ENCODE measurements around the gene FAF2.

Gene FAF2

DNA sequence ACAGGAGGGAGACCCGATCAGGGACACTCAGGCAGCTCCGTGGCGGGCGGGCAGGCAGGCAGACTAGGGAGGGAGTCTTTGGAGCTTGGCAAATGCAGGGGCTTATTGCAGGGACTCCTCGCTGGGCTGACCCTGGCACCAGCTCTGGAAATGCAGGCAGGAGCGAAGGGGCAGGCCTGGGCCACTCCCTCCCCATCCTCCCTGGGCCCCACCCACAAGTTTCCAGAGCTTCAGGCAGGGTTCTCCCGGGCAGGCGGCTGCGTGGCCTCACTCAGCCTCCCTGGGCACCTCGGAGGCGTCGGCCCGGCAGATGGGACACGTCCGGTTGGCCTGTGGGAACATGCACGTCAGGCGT, 80.6 kb downstream of the FAF2 start:
- TF ChIP-seq TAF1 (IDR thresholded peaks at IDR 0.05; ENCODE audit: borderline replicate concordance, low read depth, low read length) (no peak), POLR2A (IDR thresholded peaks at IDR 0.05; ENCODE audit: low read depth, low read length) (no peak), POLR2AphosphoS5 (IDR thresholded peaks at IDR 0.05; ENCODE audit: low read depth, low read length) (no peak)
- FAIRE-seq = no peak
- DNase-seq (ENCODE audit: insufficient read length) = no peak

- TF ChIP-seq POLR2A (IDR thresholded peaks at IDR 0.05; ENCODE audit: low read depth, low read length) (no peak), POLR2AphosphoS5 (IDR thresholded peaks at IDR 0.05; ENCODE audit: low read depth, low read length) (no peak), TAF1 (IDR thresholded peaks at IDR 0.05; ENCODE audit: borderline replicate concordance, low read depth, low read length) (no peak)
- DNase-seq (ENCODE audit: insufficient read length) = no peak
- FAIRE-seq = no peak
Measured at GRCh38 chr5:176529116-176529740, 81.0 kb downstream of the FAF2 start.

- DNase-seq (ENCODE audit: insufficient read length) = peak; percentile 53
- no peak for FAIRE-seq
- TF ChIP-seq POLR2A (IDR thresholded peaks at IDR 0.05; ENCODE audit: low read depth, low read length) = no peak
- no peak for TF ChIP-seq POLR2AphosphoS5 (IDR thresholded peaks at IDR 0.05; ENCODE audit: low read depth, low read length)
- TF ChIP-seq TAF1 (IDR thresholded peaks at IDR 0.05; ENCODE audit: borderline replicate concordance, low read depth, low read length) = no peak
Measured at GRCh38 chr5:176529741-176530141, 81.6 kb downstream of the FAF2 start.

DNA sequence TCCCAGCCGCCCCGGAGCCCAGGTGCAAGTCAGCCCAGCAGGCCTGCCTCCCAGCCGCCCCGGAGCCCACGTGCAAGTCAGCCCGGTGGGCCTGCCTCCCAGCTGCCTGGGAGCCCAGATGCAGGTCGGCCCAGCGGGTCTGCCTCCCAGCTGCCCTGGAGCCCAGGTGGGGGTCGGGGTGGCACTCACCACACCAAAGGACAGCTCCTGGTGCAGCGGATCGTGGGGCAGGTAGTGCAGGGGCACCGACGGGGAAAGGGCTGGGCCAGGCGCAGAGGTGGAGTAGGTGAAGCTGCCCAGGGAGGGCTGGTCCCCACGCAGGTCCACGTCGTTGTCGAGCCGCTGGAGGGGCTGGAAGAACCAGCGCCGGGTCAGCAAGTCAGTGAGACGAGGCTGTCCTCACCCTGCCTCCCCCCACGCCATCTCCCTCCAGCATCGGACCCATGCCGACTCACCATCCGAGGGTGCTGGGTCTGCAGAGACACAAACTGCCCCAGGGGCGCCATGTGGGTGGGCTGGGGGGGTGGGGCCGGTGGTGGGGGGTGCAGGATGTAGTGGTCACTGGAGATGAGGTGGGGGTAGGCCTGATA, 82.3 kb downstream of the FAF2 start:
- TF ChIP-seq TAF1 (IDR thresholded peaks at IDR 0.05; ENCODE audit: borderline replicate concordance, low read depth, low read length) = no peak
- TF ChIP-seq POLR2AphosphoS5 (IDR thresholded peaks at IDR 0.05; ENCODE audit: low read depth, low read length) = no peak
- TF ChIP-seq POLR2A (IDR thresholded peaks at IDR 0.05; ENCODE audit: low read depth, low read length) = no peak
- FAIRE-seq (no peak), DNase-seq (ENCODE audit: insufficient read length) (no peak)

DNA sequence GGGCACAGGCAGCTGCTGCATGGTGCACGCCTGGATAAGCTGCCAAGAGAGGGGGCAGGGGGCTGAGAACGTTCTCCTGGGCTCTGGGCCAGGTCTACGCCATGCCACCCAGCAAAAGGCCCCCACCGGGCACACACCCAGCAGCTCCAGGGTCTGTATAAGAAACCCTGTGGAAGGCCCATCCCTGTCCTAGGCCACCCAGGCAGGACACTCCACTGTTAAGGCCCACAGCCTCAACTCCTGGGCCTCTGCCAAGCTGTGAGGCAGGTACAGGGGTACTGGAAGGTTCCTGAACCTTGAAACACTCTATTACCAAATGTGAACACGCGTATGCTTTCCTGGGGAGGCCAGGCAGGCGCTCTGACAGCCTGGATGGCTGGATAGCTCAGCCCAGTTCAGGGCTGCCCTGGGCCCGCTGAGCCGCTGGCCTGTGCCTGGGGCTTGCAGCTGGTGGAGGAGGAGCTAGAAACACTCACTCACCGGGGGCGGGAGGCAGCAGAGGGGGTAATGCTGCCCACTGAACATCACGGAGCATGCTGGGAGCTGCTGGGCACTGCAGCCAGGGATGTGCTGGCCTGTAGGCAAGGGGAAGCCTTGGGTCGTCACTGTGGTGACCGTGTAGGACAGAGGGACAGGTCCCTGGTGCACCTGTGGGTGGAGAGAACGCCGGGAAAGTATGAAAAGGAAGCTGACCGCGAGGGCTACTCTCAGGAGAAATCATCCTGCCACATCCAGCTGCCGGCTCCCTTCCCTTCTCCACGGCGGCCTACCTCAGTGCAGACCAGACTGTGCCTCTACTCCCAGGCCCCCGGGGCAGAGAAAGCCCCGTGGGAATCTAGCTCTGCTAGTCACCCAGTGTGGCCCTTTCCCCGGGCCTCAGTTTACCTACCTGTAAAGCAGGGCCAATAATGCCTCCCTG, 83.1 kb downstream of the FAF2 start:
- FAIRE-seq (no peak), DNase-seq (ENCODE audit: insufficient read length) (no peak)
- TF ChIP-seq POLR2AphosphoS5 (IDR thresholded peaks at IDR 0.05; ENCODE audit: low read depth, low read length) (no peak), POLR2A (IDR thresholded peaks at IDR 0.05; ENCODE audit: low read depth, low read length) (no peak), TAF1 (IDR thresholded peaks at IDR 0.05; ENCODE audit: borderline replicate concordance, low read depth, low read length) (no peak)

DNA sequence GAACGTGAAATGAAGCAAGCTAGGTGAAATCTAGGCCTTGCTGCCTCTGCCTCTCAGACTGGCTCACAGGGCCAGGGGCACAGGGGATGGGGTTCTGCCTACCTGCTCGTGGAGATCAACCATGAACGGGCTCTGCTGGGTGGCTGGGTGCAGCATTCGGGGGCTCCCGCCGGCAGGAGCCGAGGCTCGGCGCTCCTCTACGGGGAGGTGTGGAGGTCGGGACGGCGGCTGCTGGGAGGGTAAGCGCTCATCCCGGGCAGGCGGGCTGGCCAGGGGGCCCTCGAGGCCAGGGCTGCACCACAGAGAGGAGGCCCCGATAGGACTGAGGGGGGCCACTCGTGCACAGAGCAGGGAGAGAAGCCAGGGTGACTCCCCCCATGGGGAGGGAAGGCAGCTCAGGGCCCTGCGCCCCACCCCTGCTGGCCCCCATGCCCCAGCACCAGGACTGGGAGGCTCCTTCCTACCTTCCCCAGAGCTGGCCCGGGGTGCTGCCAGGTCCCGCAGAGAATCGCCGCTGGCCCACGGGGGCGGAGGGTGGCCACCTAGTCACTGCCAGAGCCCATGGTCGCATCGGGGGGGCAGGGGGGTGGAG, 83.8 kb downstream of the FAF2 start:
- FAIRE-seq (no peak), DNase-seq (ENCODE audit: insufficient read length) (no peak)
- TF ChIP-seq POLR2A (IDR thresholded peaks at IDR 0.05; ENCODE audit: low read depth, low read length) (no peak), TAF1 (IDR thresholded peaks at IDR 0.05; ENCODE audit: borderline replicate concordance, low read depth, low read length) (no peak), POLR2AphosphoS5 (IDR thresholded peaks at IDR 0.05; ENCODE audit: low read depth, low read length) (no peak)

DNA sequence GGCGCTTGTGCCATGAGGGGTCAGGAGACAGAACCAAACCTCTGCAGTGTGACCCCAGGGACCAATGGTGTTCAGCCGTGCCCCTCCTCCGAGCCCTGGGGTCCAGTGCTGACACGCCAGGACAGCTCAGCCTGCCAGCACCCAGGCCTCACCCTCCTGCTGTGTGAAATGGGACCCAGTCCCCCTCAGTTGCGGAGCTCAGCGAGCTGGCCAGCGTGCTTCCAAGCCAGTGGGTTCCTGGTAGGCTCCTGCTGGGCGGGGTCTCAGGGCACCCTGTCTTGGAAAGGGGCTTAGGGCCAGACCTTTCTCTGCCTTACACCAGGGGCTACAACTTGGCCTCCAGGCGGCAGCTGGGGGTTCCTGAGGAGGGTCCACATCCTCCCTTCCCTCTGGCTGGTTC, 84.6 kb downstream of the FAF2 start:
- TF ChIP-seq TAF1 (IDR thresholded peaks at IDR 0.05; ENCODE audit: borderline replicate concordance, low read depth, low read length) = no peak
- no peak for TF ChIP-seq POLR2A (IDR thresholded peaks at IDR 0.05; ENCODE audit: low read depth, low read length)
- TF ChIP-seq POLR2AphosphoS5 (IDR thresholded peaks at IDR 0.05; ENCODE audit: low read depth, low read length) = no peak
- FAIRE-seq (no peak), DNase-seq (ENCODE audit: insufficient read length) (no peak)

GRCh38 chr5:176533390-176533789, 85.2 kb downstream of the FAF2 start:
- no peak for DNase-seq (ENCODE audit: insufficient read length)
- TF ChIP-seq POLR2A (IDR thresholded peaks at IDR 0.05; ENCODE audit: low read depth, low read length) (no peak), TAF1 (IDR thresholded peaks at IDR 0.05; ENCODE audit: borderline replicate concordance, low read depth, low read length) (no peak), POLR2AphosphoS5 (IDR thresholded peaks at IDR 0.05; ENCODE audit: low read depth, low read length) (no peak)
- FAIRE-seq = no peak

DNA sequence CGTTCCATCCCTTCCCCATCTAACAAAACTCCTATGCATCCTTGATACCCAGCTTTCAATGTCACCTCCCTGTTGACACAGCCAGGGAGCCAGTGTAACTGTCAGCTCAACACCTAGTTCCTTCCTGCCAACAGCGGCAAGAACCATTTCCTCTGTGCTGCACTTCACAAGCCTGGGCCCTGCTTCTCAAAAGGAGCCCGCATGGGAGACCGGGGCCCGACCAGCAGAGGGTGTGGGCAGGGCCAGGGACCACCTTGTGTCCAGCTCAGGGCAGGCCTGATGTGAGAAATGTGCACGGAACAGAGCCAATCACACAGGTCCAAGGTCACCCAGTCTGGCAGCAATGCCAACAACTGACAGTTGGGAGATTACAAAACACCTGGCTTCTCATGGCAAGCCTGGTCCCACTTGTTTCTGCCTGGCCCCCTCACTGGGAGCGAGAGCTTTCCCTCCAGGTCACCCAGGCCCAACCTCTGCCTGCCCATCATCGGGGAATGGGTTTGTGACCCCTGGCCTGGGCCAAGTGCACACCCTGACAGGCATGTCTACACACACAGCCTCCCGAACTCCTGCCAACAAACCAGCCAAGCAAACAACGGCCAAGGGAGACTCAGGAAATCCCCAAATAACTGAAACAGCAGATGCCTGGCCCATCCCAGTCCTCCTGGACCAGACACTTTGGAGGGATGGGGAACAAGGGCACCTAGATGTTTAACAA, 85.9 kb downstream of the FAF2 start:
- peak; percentile 70 for FAIRE-seq
- peak; percentile 51 for DNase-seq (ENCODE audit: insufficient read length)
- TF ChIP-seq POLR2AphosphoS5 (IDR thresholded peaks at IDR 0.05; ENCODE audit: low read depth, low read length) (no peak; the same call in none of the 2 replicates), POLR2A (IDR thresholded peaks at IDR 0.05; ENCODE audit: low read depth, low read length) (no peak), TAF1 (IDR thresholded peaks at IDR 0.05; ENCODE audit: borderline replicate concordance, low read depth, low read length) (no peak)

DNA sequence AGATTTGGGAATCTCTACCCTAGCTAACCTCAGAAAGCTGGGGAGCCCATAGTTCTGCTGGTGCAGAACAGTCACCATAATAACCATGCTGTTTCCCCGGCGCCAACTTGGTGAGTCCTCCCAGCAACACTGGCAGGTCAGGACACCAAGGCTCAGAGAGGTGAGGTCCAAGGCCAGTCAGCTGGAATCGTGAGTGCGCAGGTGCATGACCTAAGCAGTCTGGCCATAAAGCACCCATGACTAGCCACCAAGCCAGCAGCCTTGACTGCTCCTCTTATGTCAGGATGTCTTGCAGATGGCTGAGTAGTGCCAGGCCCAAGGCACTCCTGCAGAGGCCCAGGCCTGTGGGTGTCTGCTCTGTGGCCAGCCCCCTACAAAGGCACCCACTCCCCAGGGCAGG, 86.5 kb downstream of the FAF2 start:
- TF ChIP-seq TAF1 (IDR thresholded peaks at IDR 0.05; ENCODE audit: borderline replicate concordance, low read depth, low read length) (no peak), POLR2A (IDR thresholded peaks at IDR 0.05; ENCODE audit: low read depth, low read length) (no peak), POLR2AphosphoS5 (IDR thresholded peaks at IDR 0.05; ENCODE audit: low read depth, low read length) (no peak)
- FAIRE-seq = peak; percentile 87
- DNase-seq (ENCODE audit: insufficient read length) = no peak
